MM.1S (cell line): ENCODE data around the gene PRKCZ.

Source experiments
- EZH2 ChIP-seq: fragments of 300-600 bp; sonication (generic); optimal IDR thresholded peaks from 2 replicates; pipeline ENCODE3; 2017; ENCODE audit warnings: low read depth, mild to moderate bottlenecking, antibody characterized with exemption, low read length, mixed read lengths
- EZH2phosphoT487 ChIP-seq: fragments of 300-600 bp; sonication (generic); IDR thresholded peaks from 2 replicates; pipeline ENCODE4 v1.6.1; 2018; ENCODE audit warnings: antibody characterized with exemption, low read length
- TF ChIP-seq, protein P1 (sequence below): fragments of 300-600 bp; sonication (generic); IDR thresholded peaks from 2 replicates; pipeline ENCODE4 v1.5.1; 2016; ENCODE audit warnings: antibody characterized with exemption, low read length, mixed read lengths

DNA sequence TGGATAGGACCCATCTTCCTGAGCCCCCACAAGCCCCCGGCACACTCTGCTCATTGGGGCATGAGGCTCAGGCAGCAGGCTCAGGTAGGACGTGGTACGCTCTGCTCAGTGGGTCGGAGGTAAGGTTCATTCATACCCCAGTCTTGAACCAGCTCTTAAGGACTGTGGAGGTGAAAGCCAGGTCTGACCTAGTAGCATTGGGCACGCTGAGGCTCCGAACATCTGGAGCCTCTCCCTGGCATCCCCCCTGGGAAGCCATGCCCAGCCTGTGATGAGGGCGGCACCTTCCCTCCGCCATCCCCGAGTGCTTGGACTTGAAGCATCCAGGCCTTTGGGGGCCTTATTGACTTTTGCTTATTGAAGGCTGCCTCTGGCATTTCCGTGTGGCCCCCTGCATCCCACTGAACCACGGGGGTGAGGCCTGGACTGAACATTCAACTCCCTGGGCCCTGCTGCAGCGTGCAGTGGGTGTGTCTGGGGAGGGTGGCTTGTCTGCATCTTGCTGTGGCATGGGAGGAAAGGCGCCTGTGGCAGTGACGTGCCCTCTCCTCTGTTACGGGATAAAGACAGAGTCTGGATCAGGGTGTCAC is 94.4 kb downstream of the PRKCZ start:
- TF ChIP-seq, protein P1, sequence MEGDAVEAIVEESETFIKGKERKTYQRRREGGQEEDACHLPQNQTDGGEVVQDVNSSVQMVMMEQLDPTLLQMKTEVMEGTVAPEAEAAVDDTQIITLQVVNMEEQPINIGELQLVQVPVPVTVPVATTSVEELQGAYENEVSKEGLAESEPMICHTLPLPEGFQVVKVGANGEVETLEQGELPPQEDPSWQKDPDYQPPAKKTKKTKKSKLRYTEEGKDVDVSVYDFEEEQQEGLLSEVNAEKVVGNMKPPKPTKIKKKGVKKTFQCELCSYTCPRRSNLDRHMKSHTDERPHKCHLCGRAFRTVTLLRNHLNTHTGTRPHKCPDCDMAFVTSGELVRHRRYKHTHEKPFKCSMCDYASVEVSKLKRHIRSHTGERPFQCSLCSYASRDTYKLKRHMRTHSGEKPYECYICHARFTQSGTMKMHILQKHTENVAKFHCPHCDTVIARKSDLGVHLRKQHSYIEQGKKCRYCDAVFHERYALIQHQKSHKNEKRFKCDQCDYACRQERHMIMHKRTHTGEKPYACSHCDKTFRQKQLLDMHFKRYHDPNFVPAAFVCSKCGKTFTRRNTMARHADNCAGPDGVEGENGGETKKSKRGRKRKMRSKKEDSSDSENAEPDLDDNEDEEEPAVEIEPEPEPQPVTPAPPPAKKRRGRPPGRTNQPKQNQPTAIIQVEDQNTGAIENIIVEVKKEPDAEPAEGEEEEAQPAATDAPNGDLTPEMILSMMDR: no peak
- TF ChIP-seq EZH2phosphoT487 (no peak), EZH2 (no peak)
